ENCODE data around the gene MRPS7. TPM values are rescaled to one million over a fixed set of nuclear protein-coding genes. Genes with fewer than 3 reads are reported as not detected.

Gene MRPS7
- 10 to 100 TPM; 58.2 to 64.7 (median 60.2) TPM for total RNA-seq (2021; fragmentation: NEBNext Ultra II Directional; extraction: Animal tissue kit (Norgen Biotek cat#: 25700))
- long read RNA-seq, transcript MRPS7-203 (4 exons, 1,638 nt): minor isoform, 5 of 127 reads
- long read RNA-seq, transcript MRPS7-201 (5 exons, 1,406 nt): major isoform, 103 of 127 reads
- long read RNA-seq, partial matches to known transcripts: 2 of 127 reads
- long read RNA-seq, other reads (novel, unspliced or antisense): 16 of 127 reads

DNA sequence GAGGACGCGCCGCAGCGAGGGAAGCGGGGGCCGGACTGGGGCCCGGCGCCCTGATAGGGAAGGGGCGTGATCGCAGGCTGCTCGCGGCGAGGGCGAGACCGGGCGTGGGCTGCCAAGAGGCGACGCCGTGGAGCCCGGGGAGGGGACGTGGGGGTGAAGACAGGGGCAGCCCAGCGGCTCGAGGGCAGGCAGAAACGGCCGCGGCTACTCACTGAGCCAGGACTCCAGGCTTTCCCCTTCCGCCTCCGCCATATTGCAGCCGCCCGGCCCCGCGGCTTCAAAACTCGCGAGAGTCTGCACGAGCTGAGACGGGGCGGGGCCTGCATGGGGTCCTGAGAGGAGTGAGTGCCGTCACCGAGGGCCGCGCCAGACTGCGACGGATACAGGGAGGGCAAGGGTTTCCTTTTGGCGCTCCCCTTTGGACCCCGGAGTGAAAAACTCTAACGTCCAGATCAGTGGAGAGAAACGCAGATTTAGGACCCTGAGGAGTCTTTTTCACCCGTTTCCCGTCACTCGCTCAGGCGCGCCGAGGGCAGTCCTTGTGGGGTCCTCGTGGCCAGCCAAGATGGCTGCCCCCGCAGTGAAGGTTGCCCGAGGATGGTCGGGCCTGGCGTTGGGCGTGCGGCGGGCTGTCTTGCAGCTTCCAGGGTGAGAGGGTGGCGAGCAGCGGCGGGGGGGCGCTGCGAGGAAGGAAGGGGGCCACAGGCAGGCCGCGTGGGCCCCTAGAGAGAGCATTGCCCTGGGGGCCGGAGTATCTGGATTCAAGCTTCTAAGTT, at the start of gene MRPS7, which contains the start of gene GGA3:
TSS of gene MRPS7 (plus strand) at position 544 of the 776 bp plus-strand sequence. CDS start at position 566, 22 bp downstream.
TSS of gene GGA3 (minus strand) at position 271 of the 776 bp plus-strand sequence. CDS start at position 252, 19 bp downstream.
- H3K4me3 Mint-ChIP-seq: peak within 1 kb of the TSS; percentile 100

GRCh38 chr17:75218131-75218530, 43.5 kb upstream of the MRPS7 start:
- Mint-ChIP-seq H3K36me3 (ENCODE audit: low read depth) (peaks cover 29% of the 10 kb centered on the region), H3K9me3 (no peaks in the 10 kb centered on the region), H3K27me3 (ENCODE audit: insufficient read depth) (no peaks in the 10 kb centered on the region; the same call in 1 of the 2 replicates), H3K4me3 (no peak overlapping the region), H3K27ac (no peak overlapping the region), H3K4me1 (ENCODE audit: low read depth) (no peaks in the 10 kb centered on the region)
- TF ChIP-seq CTCF (IDR thresholded peaks at IDR 0.05): no peak
- DNase-seq: no peak

More for the DNA sequence above, at the start of gene MRPS7, which contains the start of gene GGA3:
- DNase-seq: peak; percentile 88
- no peaks in the 10 kb centered on the region for H3K9me3 Mint-ChIP-seq
- peaks cover 13% of the 10 kb centered on the region for H3K36me3 Mint-ChIP-seq (ENCODE audit: low read depth)
- H3K27me3 Mint-ChIP-seq (ENCODE audit: insufficient read depth): no peaks in the 10 kb centered on the region; the same call in 1 of the 2 replicates
- peaks cover 51% of the 10 kb centered on the region for H3K4me1 Mint-ChIP-seq (ENCODE audit: low read depth)
- no peak for TF ChIP-seq CTCF (IDR thresholded peaks at IDR 0.05)
- peak within 1 kb of the TSS; percentile 100 for H3K27ac Mint-ChIP-seq

- Mint-ChIP-seq H3K36me3 (ENCODE audit: low read depth) (peaks cover 24% of the 10 kb centered on the region), H3K4me3 (no peak overlapping the region), H3K4me1 (ENCODE audit: low read depth) (no peaks in the 10 kb centered on the region), H3K9me3 (no peaks in the 10 kb centered on the region), H3K27ac (no peak overlapping the region), H3K27me3 (ENCODE audit: insufficient read depth) (no peaks in the 10 kb centered on the region; the same call in 1 of the 2 replicates)
- DNase-seq: no peak
- TF ChIP-seq CTCF (IDR thresholded peaks at IDR 0.05): no peak
These were observed 41.9 kb upstream of the MRPS7 start for GRCh38 chr17:75219815-75220214.

GRCh38 chr17:75225016-75225415, 36.7 kb upstream of the MRPS7 start:
- Mint-ChIP-seq H3K36me3 (ENCODE audit: low read depth) (peaks cover 8% of the 10 kb centered on the region; the same call in 1 of the 2 replicates), H3K4me1 (ENCODE audit: low read depth) (no peaks in the 10 kb centered on the region), H3K4me3 (no peak overlapping the region), H3K27ac (no peak overlapping the region; the same call in 1 of the 2 replicates), H3K27me3 (ENCODE audit: insufficient read depth) (no peaks in the 10 kb centered on the region; the same call in 1 of the 2 replicates), H3K9me3 (no peaks in the 10 kb centered on the region)
- DNase-seq: no peak
- TF ChIP-seq CTCF (IDR thresholded peaks at IDR 0.05): no peak

DNA sequence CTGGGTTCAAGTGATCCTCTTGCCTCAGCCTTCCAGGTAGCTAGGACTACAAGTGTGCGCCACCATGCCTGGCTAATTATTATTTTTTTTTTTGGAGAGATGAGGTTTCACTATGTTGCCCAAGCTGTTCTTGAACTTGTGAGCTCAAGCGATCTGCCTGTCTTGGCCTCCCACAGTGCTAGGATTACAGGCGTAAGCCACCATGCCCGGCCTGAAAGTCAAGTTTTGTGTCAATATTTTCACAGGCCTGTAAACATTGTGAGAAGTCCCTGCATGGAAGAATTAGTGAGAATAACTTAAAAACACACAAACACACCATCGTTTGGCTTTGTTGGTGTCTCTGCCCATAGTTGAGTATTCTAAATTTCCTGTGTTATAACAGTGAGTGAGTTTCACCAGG, 34.0 kb upstream of the MRPS7 start:
- DNase-seq: no peak
- peaks cover 9% of the 10 kb centered on the region; the same call in 1 of the 2 replicates for H3K36me3 Mint-ChIP-seq (ENCODE audit: low read depth)
- no peak for TF ChIP-seq CTCF (IDR thresholded peaks at IDR 0.05)
- H3K27me3 Mint-ChIP-seq (ENCODE audit: insufficient read depth): no peaks in the 10 kb centered on the region
- H3K4me3 Mint-ChIP-seq: no peak overlapping the region
- H3K27ac Mint-ChIP-seq: no peak overlapping the region
- no peaks in the 10 kb centered on the region for H3K4me1 Mint-ChIP-seq (ENCODE audit: low read depth)
- no peaks in the 10 kb centered on the region for H3K9me3 Mint-ChIP-seq

Measured in HFFc6 (cell line).